HUES64 (cell line): ENCODE results near the gene TCF25. TPM values are rescaled to one million over a fixed set of nuclear protein-coding genes. Genes with fewer than 3 reads are reported as not detected.
"Not testable (repeated sequence)": the region's sequence is repeated elsewhere in the genome, so short reads cannot be mapped to it uniquely, and the experiment has no call there.

Experiments used
- H3K27ac ChIP-seq: 2 replicates; pipeline ENCODE4 v1.7.0; 2013; ENCODE audit warnings: low read depth, low read length, inconsistent platforms
- H3K27me3 ChIP-seq: 2 replicates; pipeline ENCODE4 v1.6.1; 2013; ENCODE audit warnings: mild to moderate bottlenecking, low read length; ENCODE audit not compliant: insufficient read depth
- H3K36me3 ChIP-seq: 2 replicates; pipeline ENCODE4 v1.6.1; 2013; ENCODE audit warnings: mild to moderate bottlenecking, low read length; ENCODE audit not compliant: insufficient read depth
- H3K4me1 ChIP-seq: 2 replicates; pipeline ENCODE4 v1.6.1; 2013; ENCODE audit warnings: mild to moderate bottlenecking, low read length, moderate library complexity; ENCODE audit not compliant: insufficient read depth
- H3K4me3 ChIP-seq: 2 replicates; pipeline ENCODE4 v1.5.1; 2013; ENCODE audit warnings: mild to moderate bottlenecking, low read length, moderate library complexity
- H3K9ac ChIP-seq: 2 replicates; pipeline ENCODE4 v1.6.1; 2013; ENCODE audit warnings: mild to moderate bottlenecking, low read depth, low read length
- H3K9me3 ChIP-seq: 2 replicates; pipeline ENCODE4 v1.6.1; 2013; ENCODE audit warnings: low read depth, low read length; ENCODE audit not compliant: insufficient read depth
- WGBS: fragments of 150-250, 120-280 bp; methylation state at CpG from one replicate; pipeline ENCODE4 v1.1.7; 2013; ENCODE audit warnings: missing lambda C conversion rate; 5-methylcytosine and 5-hydroxymethylcytosine counted together
- polyA plus RNA-seq, 2 experiments: library from polyadenylated mRNA; stranded (reverse); fragments of 50-300 nt; gene quantifications; one replicate each; pipeline ENCODE4 v1.2.3, GENCODE V29; 2013

Gene TCF25, protein sequence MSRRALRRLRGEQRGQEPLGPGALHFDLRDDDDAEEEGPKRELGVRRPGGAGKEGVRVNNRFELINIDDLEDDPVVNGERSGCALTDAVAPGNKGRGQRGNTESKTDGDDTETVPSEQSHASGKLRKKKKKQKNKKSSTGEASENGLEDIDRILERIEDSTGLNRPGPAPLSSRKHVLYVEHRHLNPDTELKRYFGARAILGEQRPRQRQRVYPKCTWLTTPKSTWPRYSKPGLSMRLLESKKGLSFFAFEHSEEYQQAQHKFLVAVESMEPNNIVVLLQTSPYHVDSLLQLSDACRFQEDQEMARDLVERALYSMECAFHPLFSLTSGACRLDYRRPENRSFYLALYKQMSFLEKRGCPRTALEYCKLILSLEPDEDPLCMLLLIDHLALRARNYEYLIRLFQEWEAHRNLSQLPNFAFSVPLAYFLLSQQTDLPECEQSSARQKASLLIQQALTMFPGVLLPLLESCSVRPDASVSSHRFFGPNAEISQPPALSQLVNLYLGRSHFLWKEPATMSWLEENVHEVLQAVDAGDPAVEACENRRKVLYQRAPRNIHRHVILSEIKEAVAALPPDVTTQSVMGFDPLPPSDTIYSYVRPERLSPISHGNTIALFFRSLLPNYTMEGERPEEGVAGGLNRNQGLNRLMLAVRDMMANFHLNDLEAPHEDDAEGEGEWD
- 77.0 TPM for polyA plus RNA-seq (2013, experiment 1 of 2)
- 77.0 TPM for polyA plus RNA-seq (2013, experiment 2 of 2)

DNA sequence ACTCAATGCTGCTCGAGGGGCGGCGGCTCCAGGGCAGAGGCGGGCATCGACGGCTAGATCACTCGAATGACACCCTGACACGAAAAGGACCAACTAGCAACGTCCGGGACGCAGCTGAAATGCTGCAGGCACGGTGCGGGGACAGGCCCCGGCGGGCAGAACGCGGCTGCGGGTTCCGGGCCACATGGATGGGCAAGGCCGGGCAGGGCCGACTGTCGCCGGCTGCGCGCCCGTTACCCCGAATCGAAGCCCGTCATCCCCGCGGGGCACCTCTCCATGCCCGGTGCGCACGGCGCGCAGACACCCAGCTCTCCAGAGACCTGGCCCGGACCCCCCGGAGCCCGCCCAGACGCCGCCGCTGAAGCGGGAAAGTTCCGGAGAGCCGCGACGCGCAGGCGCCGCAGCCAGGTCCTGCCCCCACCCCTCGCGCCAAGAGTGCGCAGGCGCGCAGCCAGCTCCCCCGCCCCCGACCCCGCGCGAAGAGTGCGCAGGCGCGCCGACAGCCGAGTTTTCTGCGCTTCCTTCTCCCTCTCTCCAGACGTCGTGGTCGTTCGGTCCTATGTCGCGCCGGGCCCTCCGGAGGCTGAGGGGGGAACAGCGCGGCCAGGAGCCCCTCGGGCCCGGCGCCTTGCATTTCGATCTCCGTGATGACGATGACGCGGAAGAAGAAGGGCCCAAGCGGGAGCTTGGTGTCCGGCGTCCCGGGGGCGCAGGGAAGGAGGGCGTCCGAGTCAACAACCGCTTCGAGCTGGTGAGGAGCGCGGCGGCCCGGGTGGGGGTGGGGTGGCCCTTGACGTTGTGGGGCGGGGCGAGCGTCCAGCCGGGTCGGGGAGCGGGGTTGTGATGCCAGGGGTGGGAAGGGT lies at the start of gene TCF25:
Gene TCF25, plus strand, starts transcription at position 484 of the 863 bp plus-strand sequence. Its CDS starts 76 bp downstream, at position 560.
- Histone ChIP-seq H3K36me3 (peaks cover 23% of the 10 kb centered on the region), H3K27ac (peak within 1 kb of the TSS; percentile 100), H3K4me3 (peak within 1 kb of the TSS; percentile 98), H3K9ac (peak within 1 kb of the TSS; percentile 99), H3K9me3 (peaks cover 11% of the 10 kb centered on the region), H3K27me3 (peaks cover 2% of the 10 kb centered on the region; the same call in 1 of the 2 replicates), H3K4me1 (no peaks in the 10 kb centered on the region)
- WGBS, result 1% methylated on average over 104 of the region's 104 CpGs

- H3K36me3 ChIP-seq, H3K4me3 ChIP-seq, H3K4me1 ChIP-seq, H3K27me3 ChIP-seq, H3K27ac ChIP-seq, H3K9ac ChIP-seq, H3K9me3 ChIP-seq: not testable (repeated sequence)
- WGBS, result 88% methylated on average over 5 of the region's 5 CpGs
Observed at GRCh38 chr16:89823824-89824148, 49.6 kb upstream of the TCF25 start.

- no peak overlapping the region for H3K9ac ChIP-seq
- H3K36me3 ChIP-seq, result no peaks in the 10 kb centered on the region
- no peak overlapping the region for H3K27ac ChIP-seq
- H3K27me3 ChIP-seq, result no peaks in the 10 kb centered on the region
- 94% methylated on average over 26 of the region's 26 CpGs for WGBS
- peaks cover 13% of the 10 kb centered on the region; the same call in 1 of the 2 replicates for H3K4me1 ChIP-seq
- no peaks in the 10 kb centered on the region for H3K9me3 ChIP-seq
- H3K4me3 ChIP-seq, result peak overlapping the region; percentile 59; the same call in 1 of the 2 replicates
Observed at GRCh38 chr16:89826531-89827382, 46.6 kb upstream of the TCF25 start.

DNA sequence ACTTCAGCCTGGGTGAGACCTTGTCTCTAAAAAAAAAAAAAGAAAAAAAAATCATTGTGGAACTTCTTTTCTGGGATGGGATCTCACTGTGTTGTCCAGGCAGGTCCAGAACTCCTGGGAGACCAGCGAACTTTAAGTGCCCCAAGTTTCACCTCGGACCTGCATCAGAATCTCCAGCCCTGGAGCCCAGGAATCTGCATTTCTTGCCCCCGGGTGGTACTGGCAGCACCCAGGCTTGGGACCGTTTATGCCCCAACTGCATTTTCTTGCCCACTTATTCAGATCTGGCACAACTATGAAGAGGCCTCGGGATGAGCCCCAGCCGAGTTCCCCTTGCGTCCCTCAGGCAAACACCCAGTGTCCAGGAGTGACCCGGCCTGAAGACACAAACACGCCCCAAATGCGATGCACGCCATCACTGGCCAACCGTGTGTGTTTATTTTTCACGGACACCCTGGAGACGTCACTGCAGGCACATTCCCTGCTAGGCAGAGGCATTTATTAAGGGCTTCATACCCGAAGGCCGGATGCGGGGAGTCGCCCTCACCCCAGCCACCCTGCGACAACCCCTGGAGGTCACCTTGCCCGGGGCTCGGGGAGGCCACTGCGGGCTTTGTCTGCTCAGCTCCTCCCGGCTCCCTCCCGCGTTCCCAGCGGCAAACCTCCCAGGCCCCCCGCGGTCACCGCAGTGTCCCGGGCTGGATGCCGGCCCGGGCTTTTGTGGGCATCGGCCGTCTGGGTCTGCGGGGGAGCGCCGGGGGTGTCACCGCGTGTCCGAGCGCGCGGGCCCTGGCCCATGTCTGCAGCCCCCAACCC lies 45.8 kb upstream of the TCF25 start:
- peak overlapping the region; percentile 18 for H3K9ac ChIP-seq
- H3K36me3 ChIP-seq, result no peaks in the 10 kb centered on the region
- 9% methylated on average over 43 of the region's 43 CpGs for WGBS

GRCh38 chr16:89828199-89828869 lies 45.1 kb upstream of the TCF25 start, which contains the start of gene SPIRE2:
SPIRE2 (plus strand) TSS chr16:89828475; CDS start chr16:89828551, 76 bp downstream.
- Histone ChIP-seq H3K9me3 (no peaks in the 10 kb centered on the region), H3K9ac (peak within 1 kb of the TSS; percentile 58), H3K27ac (peak within 1 kb of the TSS; percentile 52; the same call in 1 of the 2 replicates), H3K36me3 (no peaks in the 10 kb centered on the region), H3K27me3 (no peaks in the 10 kb centered on the region), H3K4me1 (peaks cover 6% of the 10 kb centered on the region; the same call in 1 of the 2 replicates), H3K4me3 (peak within 1 kb of the TSS; percentile 64)
- under 1% methylated on average over 71 of the region's 98 CpGs for WGBS

More for the DNA sequence above, 45.8 kb upstream of the TCF25 start:
- Histone ChIP-seq H3K4me1 (peaks cover 13% of the 10 kb centered on the region; the same call in 1 of the 2 replicates), H3K9me3 (no peaks in the 10 kb centered on the region), H3K27ac (peak overlapping the region; percentile 49; the same call in 1 of the 2 replicates), H3K4me3 (peak overlapping the region; percentile 59), H3K27me3 (no peaks in the 10 kb centered on the region)

DNA sequence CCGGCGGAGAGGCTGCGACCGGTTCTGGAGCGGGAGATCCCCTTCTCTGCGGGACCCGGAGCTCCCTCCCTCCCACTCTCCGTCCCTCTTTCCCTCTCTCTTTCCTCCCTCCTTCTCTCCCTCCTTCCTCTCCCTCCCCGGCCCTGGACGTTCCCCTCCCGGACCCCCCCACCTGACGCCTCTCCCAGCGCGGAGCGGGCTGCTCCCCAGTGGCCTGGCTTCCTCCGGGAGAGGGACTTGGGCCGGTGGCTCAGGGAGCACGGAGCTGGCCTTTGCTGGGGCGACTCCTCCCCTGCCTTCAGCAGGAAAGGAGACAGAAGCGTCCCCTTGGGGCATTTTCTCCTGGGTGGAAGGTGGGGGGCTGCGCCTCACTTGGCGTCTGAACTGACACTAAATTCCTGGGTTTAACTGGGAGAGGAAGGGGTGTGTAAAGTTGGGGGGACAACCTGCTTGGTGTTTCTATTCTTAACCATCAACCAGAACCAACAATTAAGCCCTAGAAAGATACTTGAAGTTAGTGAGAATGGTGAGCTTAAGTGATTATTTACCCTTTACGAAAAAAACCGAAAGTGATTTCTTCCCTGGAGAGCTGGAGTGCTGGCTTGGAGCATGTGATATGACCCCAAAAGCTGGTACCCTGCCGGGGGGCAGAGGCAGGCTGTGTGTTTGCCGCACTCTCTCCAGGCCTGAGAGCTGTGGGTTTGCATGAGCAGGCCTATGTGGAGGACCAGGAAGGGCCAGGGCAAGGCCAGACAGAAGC lies 44.3 kb upstream of the TCF25 start:
- 16% methylated on average over 26 of the region's 26 CpGs for WGBS
- H3K4me1 ChIP-seq, result 0 out of 2 replicates have a peak, but pooled peaks cover 3% of the 10 kb centered on the region
- no peaks in the 10 kb centered on the region for H3K9me3 ChIP-seq
- peak overlapping the region; percentile 52; the same call in 1 of the 2 replicates for H3K27ac ChIP-seq
- H3K27me3 ChIP-seq, result no peaks in the 10 kb centered on the region
- no peaks in the 10 kb centered on the region for H3K36me3 ChIP-seq
- peak overlapping the region; percentile 58; the same call in 1 of the 2 replicates for H3K9ac ChIP-seq
- H3K4me3 ChIP-seq, result peak overlapping the region; percentile 64

GRCh38 chr16:89829630-89830437 lies 43.6 kb upstream of the TCF25 start:
- Histone ChIP-seq H3K4me1 (0 out of 2 replicates have a peak, but pooled peaks cover 3% of the 10 kb centered on the region), H3K36me3 (no peaks in the 10 kb centered on the region), H3K4me3 (peak overlapping the region; percentile 64; the same call in 1 of the 2 replicates), H3K27ac (no peak overlapping the region; the same call in 1 of the 2 replicates), H3K9ac (no peak overlapping the region), H3K9me3 (no peaks in the 10 kb centered on the region), H3K27me3 (no peaks in the 10 kb centered on the region)
- WGBS, result 88% methylated on average over 17 of the region's 17 CpGs

DNA sequence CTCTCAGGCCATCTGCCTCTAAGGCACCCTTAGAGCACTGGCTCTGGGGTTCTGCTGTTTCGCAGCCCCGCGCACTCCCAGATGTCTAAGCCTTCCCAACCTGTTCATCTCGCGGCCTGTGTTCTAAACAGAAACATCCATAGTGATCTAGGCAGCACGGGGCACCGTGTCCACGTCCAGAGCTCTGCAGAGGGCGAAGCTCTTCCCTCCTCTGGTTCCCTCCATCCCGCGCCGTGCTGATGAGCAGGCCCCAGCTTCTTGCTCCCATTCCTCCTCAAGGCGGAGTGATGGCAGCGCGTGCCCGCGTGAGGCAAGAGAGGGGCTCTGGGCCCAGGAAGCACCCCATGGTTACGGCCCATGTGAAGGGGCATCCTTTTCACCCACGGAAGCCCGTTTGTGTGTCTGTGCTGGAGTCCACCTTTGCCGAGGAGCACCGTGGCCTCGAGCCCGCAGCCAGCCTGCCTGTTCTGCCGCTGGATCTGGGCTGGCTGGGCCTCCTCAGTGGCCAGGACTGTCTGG lies 41.5 kb upstream of the TCF25 start:
- 97% methylated on average over 25 of the region's 25 CpGs for WGBS
- H3K9me3 ChIP-seq, result no peaks in the 10 kb centered on the region
- H3K9ac ChIP-seq, result no peak overlapping the region
- H3K4me3 ChIP-seq, result no peak overlapping the region
- H3K27ac ChIP-seq, result no peak overlapping the region
- no peaks in the 10 kb centered on the region for H3K27me3 ChIP-seq
- H3K36me3 ChIP-seq, result no peaks in the 10 kb centered on the region
- H3K4me1 ChIP-seq, result 0 out of 2 replicates have a peak, but pooled peaks cover 3% of the 10 kb centered on the region
